HG03064 (cell line): ENCODE results near the gene RMC1.

Experiments used
- ATAC-seq: cut with Tn5 transposase; IDR thresholded peaks from one replicate; pipeline ENCODE4 v1.9.1; 2021; ENCODE audit warnings: low read depth; ENCODE audit not compliant: unreplicated experiment

RMC1 gene

GRCh38 chr18:23578891-23579653 lies 75.8 kb downstream of the RMC1 start:
- no peak for ATAC-seq

GRCh38 chr18:23580677-23581367 lies 77.5 kb downstream of the RMC1 start:
- no peak for ATAC-seq
